GM21423 (cell line): ENCODE results near the gene FBXW9.
"Not testable (repeated sequence)": the region's sequence is repeated elsewhere in the genome, so short reads cannot be mapped to it uniquely, and the experiment has no call there.

Experiments
- ATAC-seq: cut with Tn5 transposase; IDR thresholded peaks from one replicate; pipeline ENCODE4 v1.9.1; 2021; ENCODE audit warnings: mild to moderate bottlenecking, moderate library complexity; ENCODE audit not compliant: unreplicated experiment

FBXW9 gene

DNA sequence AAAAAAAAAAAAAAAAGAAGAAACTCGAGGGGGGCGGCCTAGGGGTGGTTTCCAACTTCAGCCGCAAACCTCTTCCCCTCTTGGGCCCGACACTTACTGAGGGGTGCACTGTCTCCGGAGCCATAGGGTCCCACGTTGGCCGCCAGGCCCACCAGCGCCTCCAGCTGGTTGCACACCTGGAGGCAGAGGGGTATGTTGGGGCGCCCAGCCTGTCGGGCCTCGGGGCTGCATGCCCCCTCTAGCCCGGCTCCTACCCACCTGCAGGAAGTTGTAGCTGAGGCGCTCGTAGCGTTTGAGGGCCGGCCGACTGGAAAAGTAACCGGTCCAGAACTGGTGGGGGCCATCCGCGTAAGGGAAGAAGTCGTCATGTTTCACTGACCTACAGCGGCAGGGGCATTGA lies 38.5 kb downstream of the FBXW9 start:
- ATAC-seq = no peak

- ATAC-seq = no peak
Measured at GRCh38 chr19:12656899-12657571, 39.4 kb downstream of the FBXW9 start.

- no peak for ATAC-seq
Measured at GRCh38 chr19:12655546-12655945, 40.9 kb downstream of the FBXW9 start.

DNA sequence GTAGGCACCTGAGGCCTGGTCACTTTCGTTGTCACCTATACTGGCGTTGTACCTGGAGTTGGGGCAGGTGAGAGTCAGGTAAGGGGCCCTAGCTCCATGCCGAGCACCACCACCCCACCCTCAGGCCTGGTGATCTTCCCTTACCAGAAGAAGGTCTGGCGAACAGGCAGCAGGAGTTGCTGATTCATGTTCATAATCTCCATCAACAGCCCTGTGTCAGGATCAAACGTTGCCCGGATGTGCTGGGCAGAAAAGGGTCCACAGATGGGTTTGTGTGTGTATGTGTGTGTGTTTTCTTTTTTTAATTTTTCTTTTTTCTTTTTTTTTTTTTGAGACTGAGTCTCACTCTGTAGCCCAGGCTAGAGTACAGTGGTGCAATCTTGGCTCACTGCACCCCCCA lies 44.2 kb downstream of the FBXW9 start:
- ATAC-seq = no peak

DNA sequence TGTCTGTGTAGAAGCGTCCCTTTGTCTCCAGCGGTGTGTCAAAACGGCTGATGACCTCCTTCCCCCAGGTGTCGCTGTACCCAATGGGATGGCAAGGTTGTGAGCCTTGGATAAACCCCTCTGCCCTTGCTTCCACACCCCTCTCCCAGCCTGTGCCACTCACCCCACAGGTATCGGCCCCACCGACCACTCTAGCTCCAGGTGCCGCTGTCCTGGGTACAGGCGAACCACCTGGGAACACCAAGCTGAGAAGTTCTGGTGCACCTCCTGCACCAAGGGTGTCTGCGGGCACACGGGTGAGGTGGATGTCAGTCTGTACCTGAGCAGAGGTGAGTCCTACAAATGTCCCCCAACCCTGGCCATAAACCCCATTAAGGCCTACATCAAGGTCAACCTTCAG lies 46.5 kb downstream of the FBXW9 start:
- ATAC-seq = no peak

DNA sequence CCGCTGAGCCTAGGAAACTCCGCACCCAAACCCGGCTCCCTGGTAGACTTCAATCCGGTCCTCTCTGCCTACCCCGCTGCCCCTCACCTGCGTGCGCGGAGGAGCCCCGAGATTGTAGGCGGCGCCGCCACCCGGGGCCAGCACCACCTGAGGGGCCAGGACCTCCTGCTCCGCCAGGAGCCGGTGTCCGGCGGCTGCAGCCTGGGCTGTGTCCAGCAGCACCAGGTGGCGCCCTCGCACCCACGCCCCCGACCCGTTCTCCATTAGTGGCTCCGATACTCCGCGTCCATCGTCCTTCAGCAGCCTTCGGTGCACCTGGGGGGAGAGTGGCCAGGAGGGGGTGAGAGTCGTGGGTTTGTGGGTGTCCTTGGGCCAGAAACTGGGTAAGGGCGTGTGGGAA lies 48.3 kb downstream of the FBXW9 start:
- no peak for ATAC-seq

- ATAC-seq = no peak
Measured at GRCh38 chr19:12647490-12648071, 48.9 kb downstream of the FBXW9 start.

- ATAC-seq = no peak
Measured at GRCh38 chr19:12647047-12647446, 49.4 kb downstream of the FBXW9 start.

- ATAC-seq = no peak
Measured at GRCh38 chr19:12646551-12646950, 49.9 kb downstream of the FBXW9 start.

- not testable (repeated sequence) for ATAC-seq
Measured at GRCh38 chr19:12643716-12644115, 52.7 kb downstream of the FBXW9 start.

DNA sequence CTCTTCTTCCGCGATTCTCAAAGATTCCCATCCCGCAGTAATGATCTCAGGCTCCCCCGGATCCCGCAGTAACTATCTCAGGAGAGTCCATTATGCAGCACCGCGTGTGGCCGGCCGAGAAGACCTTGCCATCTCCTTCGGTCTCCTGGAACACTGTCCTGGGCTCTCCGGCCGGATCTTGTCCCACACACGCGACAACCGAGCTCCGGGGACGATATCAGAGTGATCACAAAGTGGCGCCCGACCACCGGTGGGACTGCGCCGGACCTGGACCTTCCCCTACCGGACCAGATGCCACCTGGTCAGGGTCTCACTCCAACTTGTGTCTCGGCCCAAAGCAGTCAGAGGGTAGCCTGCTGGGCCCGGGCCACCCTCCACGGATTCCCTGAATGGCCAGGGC lies 53.9 kb downstream of the FBXW9 start:
- ATAC-seq = no peak

GRCh38 chr19:12641456-12641855 lies 55.0 kb downstream of the FBXW9 start:
- ATAC-seq = no peak

- no peak for ATAC-seq
Measured at GRCh38 chr19:12639901-12640613, 56.4 kb downstream of the FBXW9 start.
